ENCODE data around the gene CIRBP. TPM values are rescaled to one million over a fixed set of nuclear protein-coding genes. Genes with fewer than 3 reads are reported as not detected.

CIRBP gene
- total RNA-seq, 1 experiment from 2014 or later = 287 TPM

DNA sequence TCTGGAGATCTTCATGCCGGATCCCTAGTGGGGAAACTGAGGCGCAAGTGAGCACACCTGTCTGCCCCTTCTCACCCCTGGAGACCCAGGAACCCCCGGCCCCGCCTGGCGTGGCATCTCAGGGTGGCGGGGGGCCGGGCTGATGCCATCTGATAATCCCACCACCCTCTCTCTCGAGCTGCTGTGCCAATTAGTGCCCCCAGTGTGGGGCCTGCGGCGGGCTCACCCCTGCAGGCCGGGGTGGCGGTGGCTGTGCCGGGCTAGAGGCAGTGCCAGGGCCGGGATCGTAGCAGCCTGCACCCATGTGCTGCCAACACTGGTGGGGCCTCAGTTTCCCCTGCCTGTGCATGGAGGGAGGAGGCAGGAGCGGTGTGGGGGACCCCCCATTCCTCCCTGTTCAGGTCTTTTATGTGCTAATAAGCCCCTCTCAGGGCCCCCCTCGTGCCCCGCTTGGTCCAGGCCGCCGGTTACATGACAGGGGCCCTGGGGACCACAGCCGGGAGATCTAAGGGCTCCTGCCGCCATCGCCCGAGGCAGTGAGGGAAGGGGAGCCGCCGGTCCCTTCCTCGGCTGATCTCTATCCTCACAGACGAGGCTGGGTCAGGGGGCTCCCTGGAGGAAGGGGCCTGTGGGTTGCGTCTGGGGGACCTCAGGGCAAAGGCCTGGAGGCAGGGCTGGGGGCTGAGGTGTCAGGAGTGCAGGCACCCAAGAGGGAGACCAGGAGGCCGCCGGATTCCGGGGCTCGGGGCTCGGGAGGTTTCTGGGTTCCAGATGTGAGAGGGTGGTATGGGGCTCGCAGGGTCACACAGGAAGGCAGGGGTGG lies 24.9 kb downstream of the CIRBP start:
- intact Hi-C loops (cut with micrococcal nuclease; ENCODE audit: unreplicated experiment) = no loop called here
- no peak for DNase-seq (ENCODE audit: low spot score)
- no peaks in the 10 kb centered on the region for H3K36me3 ChIP-seq (ENCODE audit: insufficient read depth, low read length, poor library complexity, severe bottlenecking)
- no peaks in the 10 kb centered on the region for H3K9me3 ChIP-seq (ENCODE audit: low read depth, low read length, poor library complexity, severe bottlenecking)
- POLR2A ChIA-PET (ENCODE audit: low non-redundant PET) = no interaction called here
- TF ChIP-seq, protein P1, sequence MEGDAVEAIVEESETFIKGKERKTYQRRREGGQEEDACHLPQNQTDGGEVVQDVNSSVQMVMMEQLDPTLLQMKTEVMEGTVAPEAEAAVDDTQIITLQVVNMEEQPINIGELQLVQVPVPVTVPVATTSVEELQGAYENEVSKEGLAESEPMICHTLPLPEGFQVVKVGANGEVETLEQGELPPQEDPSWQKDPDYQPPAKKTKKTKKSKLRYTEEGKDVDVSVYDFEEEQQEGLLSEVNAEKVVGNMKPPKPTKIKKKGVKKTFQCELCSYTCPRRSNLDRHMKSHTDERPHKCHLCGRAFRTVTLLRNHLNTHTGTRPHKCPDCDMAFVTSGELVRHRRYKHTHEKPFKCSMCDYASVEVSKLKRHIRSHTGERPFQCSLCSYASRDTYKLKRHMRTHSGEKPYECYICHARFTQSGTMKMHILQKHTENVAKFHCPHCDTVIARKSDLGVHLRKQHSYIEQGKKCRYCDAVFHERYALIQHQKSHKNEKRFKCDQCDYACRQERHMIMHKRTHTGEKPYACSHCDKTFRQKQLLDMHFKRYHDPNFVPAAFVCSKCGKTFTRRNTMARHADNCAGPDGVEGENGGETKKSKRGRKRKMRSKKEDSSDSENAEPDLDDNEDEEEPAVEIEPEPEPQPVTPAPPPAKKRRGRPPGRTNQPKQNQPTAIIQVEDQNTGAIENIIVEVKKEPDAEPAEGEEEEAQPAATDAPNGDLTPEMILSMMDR (conservative IDR thresholded peaks at IDR 0.05; ENCODE audit: low read depth, low read length) = no peak
- no peak for TF ChIP-seq EZH2 (IDR thresholded peaks at IDR 0.05; ENCODE audit: borderline replicate concordance, low read depth, low read length, poor library complexity, severe bottlenecking)
- BruUV-seq (replicated peaks) = no TSS peak
- H3K4me1 ChIP-seq (ENCODE audit: insufficient read depth, low read length, poor library complexity, severe bottlenecking) = peaks cover 18% of the 10 kb centered on the region
- CTCF ChIA-PET = no interaction called here
- no peak overlapping the region for H3K27ac ChIP-seq (ENCODE audit: low read depth, low read length, poor library complexity, severe bottlenecking)
- H3K27me3 ChIP-seq (replicated peaks; ENCODE audit: insufficient read depth, low read depth, low read length, poor library complexity) = no peaks in the 10 kb centered on the region
- no peak overlapping the region for H3K4me3 ChIP-seq (ENCODE audit: low read depth, low read length, poor library complexity, severe bottlenecking)

DNA sequence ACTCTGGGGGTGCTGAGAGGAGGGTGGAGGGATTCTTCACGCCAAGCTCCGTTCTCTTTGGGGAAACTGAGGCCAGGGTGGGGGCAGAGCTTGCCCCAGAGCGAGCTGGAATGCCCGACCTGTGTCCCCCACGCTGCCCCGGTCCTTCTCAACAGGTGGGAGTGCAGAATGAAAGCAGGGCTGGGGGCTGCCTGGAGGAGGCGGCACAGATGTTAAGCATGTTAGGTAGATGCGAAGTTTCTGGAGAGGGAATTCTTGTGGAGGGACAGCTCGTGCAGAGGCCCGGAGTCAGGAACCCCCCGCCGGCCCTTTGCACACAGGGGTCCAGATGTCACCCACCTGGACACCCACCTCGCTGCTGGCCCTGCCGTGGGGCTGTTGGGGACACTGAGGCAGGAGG lies 25.6 kb downstream of the CIRBP start:
- ChIA-PET CTCF (no interaction called here), POLR2A (ENCODE audit: low non-redundant PET) (no interaction called here)
- H3K27ac ChIP-seq (ENCODE audit: low read depth, low read length, poor library complexity, severe bottlenecking) = no peak overlapping the region
- no peak overlapping the region for H3K4me3 ChIP-seq (ENCODE audit: low read depth, low read length, poor library complexity, severe bottlenecking)
- BruUV-seq (replicated peaks) = no TSS peak
- no peaks in the 10 kb centered on the region for H3K27me3 ChIP-seq (replicated peaks; ENCODE audit: insufficient read depth, low read depth, low read length, poor library complexity)
- H3K36me3 ChIP-seq (ENCODE audit: insufficient read depth, low read length, poor library complexity, severe bottlenecking) = no peaks in the 10 kb centered on the region
- H3K4me1 ChIP-seq (ENCODE audit: insufficient read depth, low read length, poor library complexity, severe bottlenecking) = peaks cover 18% of the 10 kb centered on the region
- H3K9me3 ChIP-seq (ENCODE audit: low read depth, low read length, poor library complexity, severe bottlenecking) = no peaks in the 10 kb centered on the region
- no peak for DNase-seq (ENCODE audit: low spot score)
- intact Hi-C loops (cut with micrococcal nuclease; ENCODE audit: unreplicated experiment) = no loop called here
- TF ChIP-seq, protein P1 (conservative IDR thresholded peaks at IDR 0.05; ENCODE audit: low read depth, low read length) = no peak
- no peak for TF ChIP-seq EZH2 (IDR thresholded peaks at IDR 0.05; ENCODE audit: borderline replicate concordance, low read depth, low read length, poor library complexity, severe bottlenecking)

DNA sequence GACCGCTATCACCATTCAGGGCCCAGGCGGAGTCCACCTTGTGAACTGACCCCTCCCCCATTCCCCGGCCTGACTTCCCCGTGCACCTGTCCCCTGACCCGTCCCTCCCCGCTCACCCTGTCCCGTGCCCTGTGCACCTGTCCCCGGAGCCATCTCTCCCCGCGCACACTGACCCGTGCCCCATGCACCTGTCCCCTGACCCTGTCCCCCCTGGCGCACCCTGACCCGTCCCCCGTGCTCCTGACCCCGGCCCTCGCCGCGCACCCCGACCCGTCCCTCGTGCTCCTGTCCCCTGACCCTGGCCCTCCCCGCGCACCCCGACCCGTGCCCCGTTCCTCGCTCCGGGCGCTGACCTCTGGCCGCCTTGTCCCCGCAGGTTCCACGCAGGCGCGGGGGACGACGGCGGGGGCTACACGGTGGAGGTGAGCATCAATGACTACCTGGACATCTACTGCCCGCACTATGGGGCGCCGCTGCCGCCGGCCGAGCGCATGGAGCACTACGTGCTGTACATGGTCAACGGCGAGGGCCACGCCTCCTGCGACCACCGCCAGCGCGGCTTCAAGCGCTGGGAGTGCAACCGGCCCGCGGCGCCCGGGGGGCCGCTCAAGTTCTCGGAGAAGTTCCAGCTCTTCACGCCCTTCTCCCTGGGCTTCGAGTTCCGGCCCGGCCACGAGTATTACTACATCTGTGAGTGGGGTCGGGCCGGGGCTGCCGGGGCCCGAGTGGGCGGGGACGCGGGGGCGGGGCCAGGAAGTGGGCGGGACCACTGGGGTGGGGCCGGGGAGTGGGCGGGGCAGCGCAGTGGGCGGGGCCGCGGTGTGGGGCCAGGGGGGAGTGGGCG lies 26.3 kb downstream of the CIRBP start:
- Histone ChIP-seq H3K27me3 (replicated peaks; ENCODE audit: insufficient read depth, low read depth, low read length, poor library complexity) (no peaks in the 10 kb centered on the region), H3K9me3 (ENCODE audit: low read depth, low read length, poor library complexity, severe bottlenecking) (no peaks in the 10 kb centered on the region), H3K27ac (ENCODE audit: low read depth, low read length, poor library complexity, severe bottlenecking) (no peak overlapping the region), H3K4me3 (ENCODE audit: low read depth, low read length, poor library complexity, severe bottlenecking) (peak overlapping the region; percentile 21), H3K36me3 (ENCODE audit: insufficient read depth, low read length, poor library complexity, severe bottlenecking) (no peaks in the 10 kb centered on the region), H3K4me1 (ENCODE audit: insufficient read depth, low read length, poor library complexity, severe bottlenecking) (peaks cover 18% of the 10 kb centered on the region)
- TF ChIP-seq, protein P1 (conservative IDR thresholded peaks at IDR 0.05; ENCODE audit: low read depth, low read length) = no peak
- TF ChIP-seq EZH2 (IDR thresholded peaks at IDR 0.05; ENCODE audit: borderline replicate concordance, low read depth, low read length, poor library complexity, severe bottlenecking) = no peak
- intact Hi-C loops (cut with micrococcal nuclease; ENCODE audit: unreplicated experiment) = no loop called here
- no TSS peak for BruUV-seq (replicated peaks)
- CTCF ChIA-PET = interaction anchor here (0.6 kb wide), 1 partner anchor 21 kb away, joined by 4 read pairs; no protein-coding TSS in a partner anchor
- POLR2A ChIA-PET (ENCODE audit: low non-redundant PET) = no interaction called here
- DNase-seq (ENCODE audit: low spot score) = peak; percentile 52

All from A673 (cell line).